ENCODE measurements around the gene RPA1. TPM values are rescaled to one million over a fixed set of nuclear protein-coding genes. Genes with fewer than 3 reads are reported as not detected.

Gene RPA1
- total RNA-seq, 1 experiment from 2014 or later = 198 TPM

- BruUV-seq (replicated peaks) = no TSS peak
- H3K4me1 ChIP-seq (ENCODE audit: control insufficient read depth in 1 of 2, insufficient read depth in 2 of 2, low read length in 2 of 2) = no peaks in the 10 kb centered on the region
- H3K4me2 ChIP-seq (ENCODE audit: low read length) = no peak overlapping the region
- DNase-seq (ENCODE audit: low read depth, low spot score) = no peak
- H2AFZ ChIP-seq (ENCODE audit: low read depth, low read length, poor library complexity, severe bottlenecking) = no peak overlapping the region
- POLR2A ChIA-PET = no interaction called here
- no peaks in the 10 kb centered on the region for H3K27me3 ChIP-seq (ENCODE audit: insufficient read depth, low read length)
- H3K9me2 ChIP-seq (ENCODE audit: insufficient read depth) = no peaks in the 10 kb centered on the region
- no peaks in the 10 kb centered on the region for H4K20me1 ChIP-seq (ENCODE audit: insufficient read depth)
- ATAC-seq = peak; percentile 67
- no peak overlapping the region for H3K4me3 ChIP-seq (replicated peaks in 1 of 2; ENCODE audit: low read depth in 1 of 2, low read length in 2 of 2)
- intact Hi-C loops (cut with micrococcal nuclease) = no loop called here
- no peaks in the 10 kb centered on the region for H3K9me3 ChIP-seq (ENCODE audit: control insufficient read depth in 1 of 2, insufficient read depth in 1 of 2, low read depth in 1 of 2, low read length in 2 of 2)
- CTCF ChIA-PET = interaction anchor here (1.2 to 1.4 kb wide), 3 partner anchors 161 to 362 kb away, joined by 3 to 6 read pairs (median 4); no protein-coding TSS in a partner anchor
- RAD21 ChIA-PET (ENCODE audit: low non-redundant PET in 1 of 2, low total read pairs in 2 of 2, uncharacterized antibody in 2 of 2, unreplicated experiment in 2 of 2) = no interaction called here
- TF ChIP-seq SRF (IDR thresholded peaks at IDR 0.05; ENCODE audit: low read depth) (no peak), EZH2phosphoT487 (IDR thresholded peaks at IDR 0.05; ENCODE audit: borderline replicate concordance) (no peak), SP1 (IDR thresholded peaks at IDR 0.05; ENCODE audit: low read depth) (no peak), JUND (IDR thresholded peaks at IDR 0.05) (no peak), CTCF (IDR thresholded peaks at IDR 0.05 in 2 of 3, conservative IDR thresholded peaks at IDR 0.05 in 1 of 3; ENCODE audit: borderline replicate concordance in 1 of 3, insufficient read depth in 1 of 3, low read depth in 2 of 3, low read length in 2 of 3) (peak; percentile 51 to 58 (median 54); a peak in 5 of 6 replicates), EGR1 (IDR thresholded peaks at IDR 0.05; ENCODE audit: low read depth) (no peak), REST (IDR thresholded peaks at IDR 0.05; ENCODE audit: low read depth) (no peak), ZFX (IDR thresholded peaks at IDR 0.05) (no peak), RAD21 (IDR thresholded peaks at IDR 0.05; ENCODE audit: low read depth) (peak; percentile 59), CBX3 (IDR thresholded peaks at IDR 0.05; ENCODE audit: low read depth) (no peak)
- TF ChIP-seq, protein P1, sequence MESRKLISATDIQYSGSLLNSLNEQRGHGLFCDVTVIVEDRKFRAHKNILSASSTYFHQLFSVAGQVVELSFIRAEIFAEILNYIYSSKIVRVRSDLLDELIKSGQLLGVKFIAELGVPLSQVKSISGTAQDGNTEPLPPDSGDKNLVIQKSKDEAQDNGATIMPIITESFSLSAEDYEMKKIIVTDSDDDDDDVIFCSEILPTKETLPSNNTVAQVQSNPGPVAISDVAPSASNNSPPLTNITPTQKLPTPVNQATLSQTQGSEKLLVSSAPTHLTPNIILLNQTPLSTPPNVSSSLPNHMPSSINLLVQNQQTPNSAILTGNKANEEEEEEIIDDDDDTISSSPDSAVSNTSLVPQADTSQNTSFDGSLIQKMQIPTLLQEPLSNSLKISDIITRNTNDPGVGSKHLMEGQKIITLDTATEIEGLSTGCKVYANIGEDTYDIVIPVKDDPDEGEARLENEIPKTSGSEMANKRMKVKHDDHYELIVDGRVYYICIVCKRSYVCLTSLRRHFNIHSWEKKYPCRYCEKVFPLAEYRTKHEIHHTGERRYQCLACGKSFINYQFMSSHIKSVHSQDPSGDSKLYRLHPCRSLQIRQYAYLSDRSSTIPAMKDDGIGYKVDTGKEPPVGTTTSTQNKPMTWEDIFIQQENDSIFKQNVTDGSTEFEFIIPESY (IDR thresholded peaks at IDR 0.05; ENCODE audit: extremely low read depth, insufficient replicate concordance, low read length) = no peak
- no peak overlapping the region for H3K9ac ChIP-seq (ENCODE audit: low read length)
- no peaks in the 10 kb centered on the region for H3K79me2 ChIP-seq (ENCODE audit: insufficient read depth, low read length)
- peaks cover 59 to 78% of the 10 kb centered on the region in 2 experiments for H3K36me3 ChIP-seq (ENCODE audit: control insufficient read depth in 1 of 2, insufficient read depth in 2 of 2, low read length in 2 of 2)
- no peak overlapping the region for H3K27ac ChIP-seq (ENCODE audit: low read depth, low read length)
Observed at GRCh38 chr17:1882836-1883235, 53.0 kb downstream of the RPA1 start.
